Mucosa of rectum (tissue), 2 donors: ENCODE data around the gene PSG3.
"Not testable (repeated sequence)": the region's sequence is repeated elsewhere in the genome, so short reads cannot be mapped to it uniquely, and the experiment has no call there.

Experiments
- H3K27ac ChIP-seq, 2 donors: one replicate each; pipeline ENCODE4 v1.7.0; 2013; ENCODE audit warnings: inconsistent platforms in 2 of 2, low read depth in 2 of 2, low read length in 2 of 2
- H3K27me3 ChIP-seq, 2 donors: one replicate each; pipeline ENCODE4 v1.7.0; 2013; ENCODE audit warnings: low read length in 2 of 2; ENCODE audit not compliant: control insufficient read depth in 2 of 2, insufficient read depth in 2 of 2
- H3K36me3 ChIP-seq, 2 donors: one replicate each; pipeline ENCODE4 v1.7.0; 2013; ENCODE audit warnings: low read length in 2 of 2; ENCODE audit not compliant: control insufficient read depth in 2 of 2, insufficient read depth in 2 of 2
- H3K4me1 ChIP-seq, 2 donors: one replicate each; pipeline ENCODE4 v1.7.0; 2013; ENCODE audit warnings: low read length in 2 of 2, mild to moderate bottlenecking in 1 of 2; ENCODE audit not compliant: control insufficient read depth in 2 of 2, insufficient read depth in 2 of 2
- H3K4me3 ChIP-seq, 2 donors: one replicate each; pipeline ENCODE4 v1.7.0; 2013; ENCODE audit warnings: low read length in 2 of 2
- H3K9ac ChIP-seq, 2 donors: one replicate each; pipeline ENCODE4 v1.7.0; 2013; ENCODE audit warnings: low read length in 2 of 2, low read depth in 1 of 2, mild to moderate bottlenecking in 1 of 2
- H3K9me3 ChIP-seq, 2 donors: one replicate each; pipeline ENCODE4 v1.7.0; 2013; ENCODE audit warnings: low read length in 2 of 2; ENCODE audit not compliant: control insufficient read depth in 2 of 2
- donor health status: healthy.
- donor health status: Normal muscosa, but diverticular disease.

PSG3 gene

GRCh38 chr19:42740381-42740780, at the start of gene PSG3:
Gene PSG3, minus strand, starts transcription at chr19:42740481. Its CDS starts 97 bp downstream, at chr19:42740384.
- not testable (repeated sequence) for H3K27ac ChIP-seq, H3K9ac ChIP-seq, H3K27me3 ChIP-seq, H3K4me3 ChIP-seq, H3K36me3 ChIP-seq, H3K4me1 ChIP-seq, H3K9me3 ChIP-seq

GRCh38 chr19:42788766-42789165, 48.5 kb upstream of the PSG3 start:
- not testable (repeated sequence) for H3K27me3 ChIP-seq, H3K4me1 ChIP-seq, H3K9ac ChIP-seq, H3K9me3 ChIP-seq, H3K36me3 ChIP-seq, H3K27ac ChIP-seq, H3K4me3 ChIP-seq

- not testable (repeated sequence) for H3K9me3 ChIP-seq, H3K9ac ChIP-seq, H3K27ac ChIP-seq, H3K4me3 ChIP-seq, H3K36me3 ChIP-seq, H3K27me3 ChIP-seq, H3K4me1 ChIP-seq
These were observed 47.5 kb upstream of the PSG3 start for GRCh38 chr19:42787766-42788165.

GRCh38 chr19:42776750-42777612, 36.7 kb upstream of the PSG3 start:
- H3K27me3 ChIP-seq, H3K9ac ChIP-seq, H3K9me3 ChIP-seq, H3K4me1 ChIP-seq, H3K27ac ChIP-seq, H3K36me3 ChIP-seq, H3K4me3 ChIP-seq: not testable (repeated sequence)

GRCh38 chr19:42774510-42775158, 34.4 kb upstream of the PSG3 start:
- H3K27ac ChIP-seq, H3K27me3 ChIP-seq, H3K36me3 ChIP-seq, H3K9ac ChIP-seq, H3K4me1 ChIP-seq, H3K4me3 ChIP-seq, H3K9me3 ChIP-seq: not testable (repeated sequence)

- not testable (repeated sequence) for H3K4me1 ChIP-seq, H3K27ac ChIP-seq, H3K4me3 ChIP-seq, H3K9me3 ChIP-seq, H3K27me3 ChIP-seq, H3K9ac ChIP-seq, H3K36me3 ChIP-seq
These were observed 27.0 kb upstream of the PSG3 start for GRCh38 chr19:42767319-42767718.

GRCh38 chr19:42766871-42767270, 26.6 kb upstream of the PSG3 start:
- not testable (repeated sequence) for H3K4me3 ChIP-seq, H3K9me3 ChIP-seq, H3K4me1 ChIP-seq, H3K27me3 ChIP-seq, H3K27ac ChIP-seq, H3K9ac ChIP-seq, H3K36me3 ChIP-seq

GRCh38 chr19:42764836-42765235, 24.6 kb upstream of the PSG3 start:
- Histone ChIP-seq H3K9ac (no peak overlapping the region), H3K9me3 (no peaks in the 10 kb centered on the region), H3K27me3 (no peaks in the 10 kb centered on the region), H3K36me3 (no peaks in the 10 kb centered on the region), H3K4me1 (no peaks in the 10 kb centered on the region), H3K27ac (no peak overlapping the region), H3K4me3 (no peak overlapping the region)

GRCh38 chr19:42762789-42763188, 22.5 kb upstream of the PSG3 start:
- Histone ChIP-seq H3K27me3 (no peaks in the 10 kb centered on the region), H3K4me3 (no peak overlapping the region), H3K9ac (no peak overlapping the region), H3K27ac (no peak overlapping the region), H3K36me3 (no peaks in the 10 kb centered on the region), H3K9me3 (no peaks in the 10 kb centered on the region), H3K4me1 (no peaks in the 10 kb centered on the region)

- not testable (repeated sequence) for H3K9ac ChIP-seq, H3K27me3 ChIP-seq, H3K27ac ChIP-seq, H3K4me1 ChIP-seq, H3K9me3 ChIP-seq, H3K4me3 ChIP-seq, H3K36me3 ChIP-seq
These were observed 21.6 kb upstream of the PSG3 start for GRCh38 chr19:42761924-42762295.
